Measurements from ENCODE around the gene DDX27.

GRCh38 chr20:49280463-49281058 lies 61.3 kb downstream of the DDX27 start:
- TF ChIP-seq REST (IDR thresholded peaks at IDR 0.05; ENCODE audit: insufficient read depth in 1 of 2, low read depth in 2 of 2, low read length in 2 of 2) (no peak), POLR2AphosphoS5 (IDR thresholded peaks at IDR 0.05; ENCODE audit: low read depth, low read length) (no peak)

Data from PFSK-1 (cell line).